HS-27A (cell line): ENCODE measurements around the gene MRM2.
"Not testable (repeated sequence)": the region's sequence is repeated elsewhere in the genome, so short reads cannot be mapped to it uniquely, and the experiment has no call there.

Experiments used
- DNase-seq: peaks from one replicate; pipeline ENCODE4 v3.0.0-alpha.2; 2012; ENCODE audit warnings: low read depth, missing footprints

The MRM2 gene

GRCh38 chr7:2241580-2242540 is at the start of gene MRM2, which contains the start of gene NUDT1:
Gene MRM2 (minus strand): TSS chr7:2242205. CDS start chr7:2242169, 36 bp downstream.
Gene NUDT1 (plus strand): TSS chr7:2242226. CDS start chr7:2244575, 2,349 bp downstream.
- DNase-seq, result no peak

DNA sequence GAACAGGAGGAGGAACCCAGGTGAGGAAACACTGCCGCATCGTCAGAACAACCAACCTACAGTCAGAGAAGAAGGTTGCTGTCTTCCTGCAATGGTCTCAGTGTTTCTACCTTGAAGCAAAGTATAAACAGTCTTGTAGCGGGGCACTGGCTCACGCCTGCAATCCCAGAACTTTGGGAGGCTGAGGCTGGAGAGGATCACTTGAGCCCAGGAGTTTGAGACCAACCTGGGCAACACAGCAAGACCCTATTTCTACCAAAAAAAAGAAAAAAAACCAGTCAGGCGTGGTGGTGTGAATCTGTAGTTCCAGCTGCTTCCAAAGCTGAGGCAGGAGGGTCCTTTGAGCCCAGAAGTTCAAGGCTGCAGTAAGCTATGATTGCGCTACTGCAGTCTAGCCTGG is 48.9 kb upstream of the MRM2 start:
- no peak for DNase-seq

DNA sequence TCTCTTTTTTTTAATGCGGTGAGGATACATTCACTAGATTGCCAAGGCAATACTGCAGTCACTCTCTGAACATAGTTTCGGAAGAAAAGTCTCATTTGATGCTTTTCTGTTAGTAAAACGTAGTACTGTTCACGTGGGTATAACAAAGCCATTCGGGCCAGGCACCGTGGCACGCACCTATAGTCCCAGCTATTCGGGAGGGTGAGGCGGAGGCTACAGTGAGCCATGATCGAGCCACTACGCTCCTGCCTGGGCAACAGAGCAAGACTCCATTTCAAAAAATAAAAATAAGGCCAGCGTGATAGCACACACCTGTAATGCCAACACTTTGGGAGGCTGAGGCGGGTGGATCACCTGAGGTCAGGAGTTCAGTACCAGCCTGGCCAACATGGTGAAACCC is 47.6 kb upstream of the MRM2 start:
- DNase-seq, result no peak

GRCh38 chr7:2289111-2289586 is 47.1 kb upstream of the MRM2 start:
- no peak for DNase-seq

- no peak for DNase-seq
Measured at GRCh38 chr7:2288503-2288902, 46.5 kb upstream of the MRM2 start.

GRCh38 chr7:2287745-2288144 is 45.7 kb upstream of the MRM2 start:
- no peak for DNase-seq

DNA sequence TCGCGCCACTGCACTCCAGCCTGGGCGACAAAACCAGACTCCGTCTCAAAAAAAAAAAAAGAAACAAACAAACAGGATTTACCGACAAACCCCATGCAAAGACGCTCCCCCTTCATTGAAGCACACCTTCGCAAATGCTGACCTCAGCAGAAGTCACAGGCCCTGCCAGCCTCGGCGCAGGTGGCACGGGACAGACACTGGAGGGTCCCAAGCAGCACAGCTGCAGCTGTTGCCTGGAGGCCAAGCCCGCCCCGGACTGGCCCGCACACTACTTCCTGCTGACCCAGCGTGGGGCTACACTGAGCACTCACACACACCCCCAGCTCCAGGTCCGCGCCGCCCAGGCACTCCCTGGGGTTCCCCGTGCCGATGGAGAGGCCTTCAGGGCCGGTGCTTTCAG is 41.1 kb upstream of the MRM2 start:
- DNase-seq, result no peak

- DNase-seq, result no peak
Measured at GRCh38 chr7:2282185-2282751, 40.3 kb upstream of the MRM2 start.

DNA sequence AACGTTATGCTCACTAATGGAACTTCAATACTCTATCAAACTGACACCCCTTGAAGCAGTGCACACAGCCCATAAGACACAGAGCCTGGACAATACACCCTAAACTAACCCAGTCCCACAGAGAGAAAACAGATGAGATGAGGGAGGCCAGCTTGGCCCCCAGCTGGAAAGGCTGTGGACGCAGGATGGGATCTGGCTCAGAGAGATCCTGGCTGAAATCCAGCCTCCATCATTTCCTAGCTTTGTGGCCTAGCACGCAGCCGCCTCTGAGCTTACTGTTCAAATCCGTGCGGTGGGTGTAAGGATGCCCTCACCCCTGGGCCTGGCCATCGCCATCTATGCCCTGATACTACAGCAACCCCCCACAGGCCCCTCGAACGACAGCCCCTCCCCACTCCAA is 39.5 kb upstream of the MRM2 start:
- no peak for DNase-seq

DNA sequence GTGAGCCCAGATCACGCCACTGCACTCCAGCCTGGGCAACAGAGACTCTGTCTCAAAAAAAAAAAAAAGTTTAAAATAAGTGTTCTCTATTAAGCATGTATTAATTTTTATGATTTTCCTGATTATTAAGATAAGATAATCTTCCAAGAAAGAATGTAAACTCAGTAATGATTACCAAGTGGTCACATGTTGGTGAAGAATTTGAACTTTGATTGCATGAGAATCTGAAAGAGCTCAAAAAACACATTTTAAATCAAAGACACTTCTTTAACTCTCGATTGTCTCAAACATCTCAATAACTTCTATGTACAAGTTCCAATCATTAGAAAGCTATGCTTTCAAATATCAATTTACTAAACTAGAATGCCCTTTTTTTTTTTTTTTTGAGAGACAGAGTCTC is 38.4 kb upstream of the MRM2 start:
- no peak for DNase-seq

DNA sequence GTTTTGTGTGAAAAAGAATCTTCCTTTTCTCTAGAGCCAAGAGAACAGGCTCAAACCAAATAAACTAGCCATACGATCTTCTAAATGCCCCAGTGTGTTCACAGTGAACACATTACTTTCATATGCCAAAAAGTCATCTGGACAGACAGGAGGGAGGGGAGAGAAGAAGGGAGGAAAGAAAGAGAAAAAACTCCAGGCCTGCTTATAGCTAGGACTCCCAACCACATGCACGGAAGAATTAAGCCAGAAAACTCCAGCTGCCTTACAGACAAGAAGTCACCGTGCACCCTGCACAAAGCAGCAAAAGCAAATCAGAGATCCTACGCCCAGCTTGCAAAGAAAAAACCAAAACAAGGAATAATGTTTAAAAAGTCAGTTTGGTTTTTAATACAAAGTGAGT is 37.9 kb upstream of the MRM2 start:
- DNase-seq, result no peak

- no peak for DNase-seq
Measured at GRCh38 chr7:2278026-2278425, 36.0 kb upstream of the MRM2 start.

GRCh38 chr7:2276107-2276506 is 34.1 kb upstream of the MRM2 start:
- no peak for DNase-seq

DNA sequence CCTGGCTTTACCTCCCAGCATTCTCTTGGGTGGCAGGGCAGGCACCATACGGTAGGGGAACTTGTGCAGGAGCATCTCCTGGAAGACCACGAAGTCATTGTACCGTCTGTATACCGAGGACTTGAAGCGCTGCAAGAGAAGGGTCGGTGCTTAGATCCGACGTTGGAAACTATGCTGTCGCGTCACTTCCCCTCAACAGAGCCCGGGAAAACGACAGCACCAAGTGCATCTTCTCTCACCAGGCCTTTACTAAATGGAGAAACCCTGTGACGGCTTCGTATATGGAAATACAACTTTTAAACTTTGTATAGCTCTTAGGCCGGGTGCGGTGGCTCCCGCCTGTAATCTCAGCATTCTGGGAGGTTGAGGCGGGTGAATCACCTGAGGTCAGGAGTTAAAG is 33.1 kb upstream of the MRM2 start:
- no peak for DNase-seq

- no peak for DNase-seq
Measured at GRCh38 chr7:2274666-2275065, 32.7 kb upstream of the MRM2 start.

DNA sequence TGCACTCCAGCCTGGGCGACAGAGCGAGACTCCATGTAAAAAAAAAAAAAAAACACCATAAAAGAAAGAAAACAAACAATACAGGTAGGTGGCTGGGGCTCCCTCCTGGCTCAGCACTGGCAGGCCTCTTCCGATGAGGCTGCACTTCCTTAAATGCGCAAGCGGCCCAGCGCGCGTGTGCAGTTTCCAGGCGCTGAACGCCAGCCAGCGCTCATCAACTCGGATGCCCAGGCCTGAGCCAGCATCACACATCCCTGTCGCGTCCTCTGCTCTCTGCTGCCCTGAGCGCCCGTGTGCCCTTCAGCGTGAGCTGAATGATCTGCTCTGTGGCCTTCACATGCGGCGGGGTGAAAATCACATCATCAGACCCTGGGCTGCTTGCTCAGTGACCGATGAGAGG is 31.9 kb upstream of the MRM2 start:
- no peak for DNase-seq

- no peak for DNase-seq
Measured at GRCh38 chr7:2272031-2272430, 30.0 kb upstream of the MRM2 start.

GRCh38 chr7:2271273-2272026 is 29.4 kb upstream of the MRM2 start:
- DNase-seq, result no peak

DNA sequence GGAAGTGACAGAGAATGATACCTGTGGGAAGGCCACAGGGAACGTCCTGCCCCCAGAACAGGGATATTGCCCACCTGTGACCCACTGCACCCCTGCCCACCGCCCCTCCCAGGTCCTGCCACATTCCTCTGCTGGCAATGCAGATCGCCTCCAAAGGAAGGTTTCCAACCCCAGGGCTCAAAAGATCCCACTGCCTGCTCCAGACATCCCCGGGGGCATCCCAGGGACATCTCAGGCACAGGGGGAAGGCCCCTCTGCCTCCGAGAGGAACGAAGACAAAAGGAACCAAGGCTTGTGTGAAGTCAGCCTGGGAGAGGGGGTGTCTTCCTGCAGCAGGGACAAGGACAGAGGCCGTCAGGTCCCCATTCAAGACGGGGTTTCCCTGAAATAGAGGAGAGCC is 28.5 kb upstream of the MRM2 start:
- DNase-seq, result no peak

GRCh38 chr7:2269991-2270460 is 28.0 kb upstream of the MRM2 start:
- DNase-seq, result no peak

GRCh38 chr7:2269089-2269990 is 27.3 kb upstream of the MRM2 start:
- DNase-seq, result not testable (repeated sequence)
